AG10803 (cell line): ENCODE measurements around the gene C14orf119.
"Not testable (repeated sequence)": the region's sequence is repeated elsewhere in the genome, so short reads cannot be mapped to it uniquely, and the experiment has no call there.

Experiments used
- DNase-seq: peaks from one replicate; pipeline ENCODE4 v3.0.0; 2010; ENCODE audit warnings: low read depth
- H3K4me3 ChIP-seq: 2 replicates; pipeline ENCODE4 v1.5.1; 2011; ENCODE audit warnings: mild to moderate bottlenecking, low read length, control low read depth
- TF ChIP-seq, protein P1 (sequence below): conservative IDR thresholded peaks from 2 replicates; pipeline ENCODE4 v1.5.1; 2011; ENCODE audit warnings: mild to moderate bottlenecking, low read length, control low read depth, inconsistent platforms

Gene C14orf119

GRCh38 chr14:23104591-23105347 is 9.5 kb downstream of the C14orf119 start, which contains the start of gene CIROP:
Gene CIROP, minus strand, starts transcription at chr14:23104989. Its CDS starts 69 bp downstream, at chr14:23104920.
- TF ChIP-seq, protein P1, sequence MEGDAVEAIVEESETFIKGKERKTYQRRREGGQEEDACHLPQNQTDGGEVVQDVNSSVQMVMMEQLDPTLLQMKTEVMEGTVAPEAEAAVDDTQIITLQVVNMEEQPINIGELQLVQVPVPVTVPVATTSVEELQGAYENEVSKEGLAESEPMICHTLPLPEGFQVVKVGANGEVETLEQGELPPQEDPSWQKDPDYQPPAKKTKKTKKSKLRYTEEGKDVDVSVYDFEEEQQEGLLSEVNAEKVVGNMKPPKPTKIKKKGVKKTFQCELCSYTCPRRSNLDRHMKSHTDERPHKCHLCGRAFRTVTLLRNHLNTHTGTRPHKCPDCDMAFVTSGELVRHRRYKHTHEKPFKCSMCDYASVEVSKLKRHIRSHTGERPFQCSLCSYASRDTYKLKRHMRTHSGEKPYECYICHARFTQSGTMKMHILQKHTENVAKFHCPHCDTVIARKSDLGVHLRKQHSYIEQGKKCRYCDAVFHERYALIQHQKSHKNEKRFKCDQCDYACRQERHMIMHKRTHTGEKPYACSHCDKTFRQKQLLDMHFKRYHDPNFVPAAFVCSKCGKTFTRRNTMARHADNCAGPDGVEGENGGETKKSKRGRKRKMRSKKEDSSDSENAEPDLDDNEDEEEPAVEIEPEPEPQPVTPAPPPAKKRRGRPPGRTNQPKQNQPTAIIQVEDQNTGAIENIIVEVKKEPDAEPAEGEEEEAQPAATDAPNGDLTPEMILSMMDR = no peak
- DNase-seq = no peak
- H3K4me3 ChIP-seq = no peak within 1 kb of the TSS

GRCh38 chr14:23105348-23105824 is 10.1 kb downstream of the C14orf119 start:
- TF ChIP-seq, protein P1 = no peak
- H3K4me3 ChIP-seq = no peak overlapping the region
- no peak for DNase-seq

DNA sequence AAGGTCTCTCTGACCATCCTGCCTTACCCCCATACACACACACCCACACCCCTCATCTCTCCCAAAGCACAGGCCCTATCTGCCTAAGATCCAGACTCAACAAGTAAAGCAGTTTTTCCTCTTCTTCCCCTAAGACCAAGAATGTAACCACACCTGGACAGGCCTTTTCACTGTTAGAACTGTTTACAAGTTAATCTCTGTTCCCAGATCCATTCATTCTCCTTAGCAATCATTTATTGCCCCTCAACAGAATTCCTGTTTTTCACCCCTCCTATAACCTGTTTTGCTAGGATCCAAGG is 11.4 kb downstream of the C14orf119 start:
- DNase-seq = no peak
- H3K4me3 ChIP-seq = no peak overlapping the region
- TF ChIP-seq, protein P1 = no peak

DNA sequence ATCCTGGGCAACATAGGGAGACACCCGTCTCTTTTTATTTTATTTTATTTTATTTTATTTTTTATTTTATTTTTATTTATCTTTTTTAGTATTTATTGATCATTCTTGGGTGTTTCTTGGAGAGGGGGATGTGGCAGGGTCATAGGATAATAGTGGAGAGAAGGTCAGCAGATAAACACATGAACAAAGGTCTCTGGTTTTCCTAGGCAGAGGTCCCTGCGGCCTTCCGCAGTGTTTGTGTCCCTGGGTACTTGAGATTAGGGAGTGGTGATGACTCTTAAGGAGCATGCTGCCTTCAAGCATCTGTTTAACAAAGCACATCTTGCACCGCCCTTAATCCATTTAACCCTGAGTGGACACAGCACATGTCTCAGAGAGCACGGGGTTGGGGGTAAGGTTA is 12.3 kb downstream of the C14orf119 start:
- H3K4me3 ChIP-seq, DNase-seq: not testable (repeated sequence)

- not testable (repeated sequence) for H3K4me3 ChIP-seq, DNase-seq
Observed at GRCh38 chr14:23108169-23108568, 12.9 kb downstream of the C14orf119 start.

- TF ChIP-seq, protein P1 = no peak
- no peak for DNase-seq
- no peak overlapping the region for H3K4me3 ChIP-seq
Observed at GRCh38 chr14:23109769-23110168, 14.5 kb downstream of the C14orf119 start.

GRCh38 chr14:23110579-23111365 is 15.5 kb downstream of the C14orf119 start:
- DNase-seq = no peak
- TF ChIP-seq, protein P1 = no peak
- H3K4me3 ChIP-seq = no peak overlapping the region
